Measurements from ENCODE around the gene ANKS1B.

ANKS1B gene

DNA sequence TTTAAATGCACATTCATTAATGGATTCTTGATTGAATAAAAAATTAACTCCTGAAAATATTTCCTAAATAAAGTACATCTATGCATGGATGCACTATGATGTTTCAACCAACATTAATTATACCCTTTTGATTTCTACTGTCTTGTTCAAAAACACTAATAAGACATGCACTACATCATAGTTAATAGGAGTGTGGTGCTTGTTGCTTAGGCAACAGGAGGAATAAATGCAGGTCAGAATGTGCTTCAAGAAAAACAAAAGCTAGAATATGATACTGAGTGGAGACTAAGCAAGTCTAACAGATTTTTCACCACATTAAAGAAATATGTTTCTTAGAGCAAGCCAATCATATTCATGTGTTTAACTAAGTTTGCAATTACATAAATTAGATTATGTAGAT is 833.0 kb downstream of the ANKS1B start:
- no peak for DNase-seq (ENCODE audit: low read depth)
- TF ChIP-seq, protein P1, sequence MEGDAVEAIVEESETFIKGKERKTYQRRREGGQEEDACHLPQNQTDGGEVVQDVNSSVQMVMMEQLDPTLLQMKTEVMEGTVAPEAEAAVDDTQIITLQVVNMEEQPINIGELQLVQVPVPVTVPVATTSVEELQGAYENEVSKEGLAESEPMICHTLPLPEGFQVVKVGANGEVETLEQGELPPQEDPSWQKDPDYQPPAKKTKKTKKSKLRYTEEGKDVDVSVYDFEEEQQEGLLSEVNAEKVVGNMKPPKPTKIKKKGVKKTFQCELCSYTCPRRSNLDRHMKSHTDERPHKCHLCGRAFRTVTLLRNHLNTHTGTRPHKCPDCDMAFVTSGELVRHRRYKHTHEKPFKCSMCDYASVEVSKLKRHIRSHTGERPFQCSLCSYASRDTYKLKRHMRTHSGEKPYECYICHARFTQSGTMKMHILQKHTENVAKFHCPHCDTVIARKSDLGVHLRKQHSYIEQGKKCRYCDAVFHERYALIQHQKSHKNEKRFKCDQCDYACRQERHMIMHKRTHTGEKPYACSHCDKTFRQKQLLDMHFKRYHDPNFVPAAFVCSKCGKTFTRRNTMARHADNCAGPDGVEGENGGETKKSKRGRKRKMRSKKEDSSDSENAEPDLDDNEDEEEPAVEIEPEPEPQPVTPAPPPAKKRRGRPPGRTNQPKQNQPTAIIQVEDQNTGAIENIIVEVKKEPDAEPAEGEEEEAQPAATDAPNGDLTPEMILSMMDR (conservative IDR thresholded peaks at IDR 0.05; ENCODE audit: low read depth, low read length) = no peak
- H3K4me3 ChIP-seq (ENCODE audit: low read depth, low read length) = no peak overlapping the region

DNA sequence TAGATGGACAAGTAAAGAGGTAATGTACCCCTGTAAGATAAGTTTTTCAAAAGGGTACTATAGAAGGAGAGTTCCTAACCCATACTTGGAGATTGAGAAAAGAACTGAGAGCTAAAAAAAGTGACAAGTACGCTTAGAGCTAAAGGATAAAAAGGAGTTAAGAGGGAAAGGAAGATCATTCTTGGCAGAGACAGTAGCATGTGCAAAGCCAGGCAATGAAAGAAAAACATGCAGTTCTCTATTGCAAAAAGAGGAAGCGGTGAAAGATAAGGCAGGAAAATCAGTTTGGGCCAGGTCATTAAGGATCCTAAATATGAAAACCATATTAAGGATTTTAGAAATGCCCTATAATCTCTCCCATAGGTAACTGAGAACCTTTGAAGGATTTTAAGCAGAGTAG is 837.6 kb downstream of the ANKS1B start:
- TF ChIP-seq, protein P1 (conservative IDR thresholded peaks at IDR 0.05; ENCODE audit: low read depth, low read length) = no peak
- no peak overlapping the region for H3K4me3 ChIP-seq (ENCODE audit: low read depth, low read length)
- no peak for DNase-seq (ENCODE audit: low read depth)

DNA sequence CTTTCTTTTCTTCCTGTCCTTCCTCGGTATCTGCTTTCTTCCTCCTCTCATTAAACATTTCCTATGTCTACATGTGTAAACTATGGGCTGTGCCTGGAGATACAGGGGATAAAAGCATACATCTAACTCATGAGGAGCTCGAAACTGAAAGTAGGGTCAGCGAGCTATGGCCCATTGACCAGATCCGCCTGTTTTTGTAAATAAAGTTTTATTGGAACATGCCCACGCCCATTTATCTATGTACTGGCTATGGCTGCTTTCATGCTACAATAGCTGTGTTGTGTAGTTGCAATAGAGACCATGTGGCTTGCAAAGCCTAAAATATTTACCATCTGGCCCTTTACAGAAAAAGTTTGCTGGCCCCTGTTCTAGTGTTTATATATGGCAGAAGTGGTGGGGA is 838.0 kb downstream of the ANKS1B start:
- no peak overlapping the region for H3K4me3 ChIP-seq (ENCODE audit: low read depth, low read length)
- DNase-seq (ENCODE audit: low read depth) = no peak

DNA sequence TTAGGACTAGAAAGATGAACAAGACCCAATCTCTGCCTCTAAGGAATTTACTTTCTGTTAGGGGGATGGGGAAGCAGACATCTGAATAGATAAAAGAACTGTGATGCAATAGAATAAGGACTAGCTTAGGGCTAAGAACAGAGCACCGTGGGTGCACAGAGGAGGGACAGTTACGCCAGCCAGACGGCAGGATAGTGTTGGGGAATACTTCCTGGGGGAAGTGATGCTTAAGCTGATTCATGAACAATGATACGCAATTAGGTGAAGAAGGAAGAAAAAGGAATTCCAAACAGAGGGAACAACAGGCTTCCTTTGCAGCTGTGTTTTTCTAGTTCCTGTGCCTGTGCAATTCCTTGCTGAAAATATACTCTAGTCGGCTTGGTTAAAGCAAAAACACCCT is 838.6 kb downstream of the ANKS1B start:
- no peak overlapping the region for H3K4me3 ChIP-seq (ENCODE audit: low read depth, low read length)
- no peak for DNase-seq (ENCODE audit: low read depth)
- TF ChIP-seq, protein P1 (conservative IDR thresholded peaks at IDR 0.05; ENCODE audit: low read depth, low read length) = no peak

More for the DNA sequence above, 838.0 kb downstream of the ANKS1B start:
- TF ChIP-seq, protein P1 (conservative IDR thresholded peaks at IDR 0.05; ENCODE audit: low read depth, low read length) = no peak

DNA sequence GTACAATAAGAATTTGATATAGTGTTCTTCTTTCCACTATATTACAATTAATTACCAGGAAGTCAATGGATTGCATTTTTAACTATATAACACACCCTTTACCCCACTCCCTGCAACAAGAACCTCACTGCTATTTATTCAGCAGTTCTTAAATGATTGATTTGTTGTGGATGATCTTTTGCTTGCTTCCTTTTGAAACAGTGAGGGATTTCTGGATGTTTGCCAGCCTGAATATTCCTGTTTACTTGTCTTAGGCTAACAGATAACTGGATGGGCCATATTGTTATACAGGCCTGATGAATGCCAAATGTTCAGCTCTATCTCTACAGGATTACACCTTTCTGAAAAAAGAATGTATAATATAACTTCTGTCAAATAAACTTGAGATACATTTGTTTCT is 842.1 kb downstream of the ANKS1B start:
- no peak overlapping the region for H3K4me3 ChIP-seq (ENCODE audit: low read depth, low read length)
- DNase-seq (ENCODE audit: low read depth) = no peak
- TF ChIP-seq, protein P1 (conservative IDR thresholded peaks at IDR 0.05; ENCODE audit: low read depth, low read length) = no peak

DNA sequence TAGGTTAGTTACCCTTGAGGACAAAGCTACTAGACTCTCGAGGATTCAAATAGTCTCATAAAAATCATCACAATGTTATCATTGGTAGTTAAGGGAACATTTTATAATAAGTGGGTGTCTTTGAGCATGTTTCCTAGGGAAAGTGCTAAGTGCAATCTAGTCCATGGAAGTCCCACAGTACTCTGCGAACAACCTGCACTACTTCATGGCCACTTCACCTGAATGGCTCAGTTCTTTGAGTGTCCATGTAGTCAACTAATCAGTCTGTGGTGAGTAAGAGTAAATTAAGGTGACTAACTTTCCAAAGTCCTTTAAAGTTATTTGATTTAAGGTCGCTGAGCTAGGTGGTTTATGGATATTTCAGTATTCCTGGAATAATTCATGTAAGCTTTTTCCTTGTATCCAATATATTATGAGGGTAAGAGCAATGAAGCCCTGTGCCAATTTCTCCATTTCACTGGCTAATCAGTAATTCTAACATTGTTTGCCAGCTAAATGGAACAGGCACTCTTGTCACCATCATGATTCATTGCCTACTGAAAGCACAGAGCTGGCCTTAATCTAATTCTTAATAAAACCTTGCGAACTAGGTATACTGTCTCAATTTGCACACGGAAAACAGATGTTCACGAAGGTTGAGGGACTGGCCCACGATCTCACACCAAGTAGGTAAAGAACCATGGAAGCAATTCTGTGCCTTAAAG is 844.6 kb downstream of the ANKS1B start:
- TF ChIP-seq, protein P1 (conservative IDR thresholded peaks at IDR 0.05; ENCODE audit: low read depth, low read length) = no peak
- DNase-seq (ENCODE audit: low read depth) = no peak
- H3K4me3 ChIP-seq (ENCODE audit: low read depth, low read length) = no peak overlapping the region

DNA sequence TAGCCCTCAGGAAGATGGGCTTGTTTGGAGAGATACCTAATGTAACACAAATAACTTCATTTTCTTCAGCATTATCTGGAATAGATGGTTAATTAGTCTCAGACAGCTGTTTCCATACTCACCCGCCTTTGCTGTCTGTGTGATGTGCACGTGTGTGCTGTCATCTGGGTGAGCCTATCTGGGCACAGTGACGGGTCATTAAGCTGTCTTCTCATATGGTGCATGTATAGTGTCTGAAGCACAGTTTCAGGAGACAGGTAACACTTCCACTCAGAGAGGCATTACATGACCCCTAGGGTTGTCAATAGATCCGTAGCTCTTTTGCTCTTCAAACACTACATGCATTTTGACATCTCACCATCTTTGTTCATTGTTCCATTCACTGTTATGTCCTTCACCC is 846.3 kb downstream of the ANKS1B start:
- TF ChIP-seq, protein P1 (conservative IDR thresholded peaks at IDR 0.05; ENCODE audit: low read depth, low read length) = no peak
- no peak overlapping the region for H3K4me3 ChIP-seq (ENCODE audit: low read depth, low read length)
- DNase-seq (ENCODE audit: low read depth) = no peak

Measured in choroid plexus epithelial cell (primary cell).